HG03064 (cell line): ENCODE measurements around the gene PDE6G.

Experiments
- ATAC-seq: cut with Tn5 transposase; IDR thresholded peaks from one replicate; pipeline ENCODE4 v1.9.1; 2021; ENCODE audit warnings: low read depth; ENCODE audit not compliant: unreplicated experiment

PDE6G gene

DNA sequence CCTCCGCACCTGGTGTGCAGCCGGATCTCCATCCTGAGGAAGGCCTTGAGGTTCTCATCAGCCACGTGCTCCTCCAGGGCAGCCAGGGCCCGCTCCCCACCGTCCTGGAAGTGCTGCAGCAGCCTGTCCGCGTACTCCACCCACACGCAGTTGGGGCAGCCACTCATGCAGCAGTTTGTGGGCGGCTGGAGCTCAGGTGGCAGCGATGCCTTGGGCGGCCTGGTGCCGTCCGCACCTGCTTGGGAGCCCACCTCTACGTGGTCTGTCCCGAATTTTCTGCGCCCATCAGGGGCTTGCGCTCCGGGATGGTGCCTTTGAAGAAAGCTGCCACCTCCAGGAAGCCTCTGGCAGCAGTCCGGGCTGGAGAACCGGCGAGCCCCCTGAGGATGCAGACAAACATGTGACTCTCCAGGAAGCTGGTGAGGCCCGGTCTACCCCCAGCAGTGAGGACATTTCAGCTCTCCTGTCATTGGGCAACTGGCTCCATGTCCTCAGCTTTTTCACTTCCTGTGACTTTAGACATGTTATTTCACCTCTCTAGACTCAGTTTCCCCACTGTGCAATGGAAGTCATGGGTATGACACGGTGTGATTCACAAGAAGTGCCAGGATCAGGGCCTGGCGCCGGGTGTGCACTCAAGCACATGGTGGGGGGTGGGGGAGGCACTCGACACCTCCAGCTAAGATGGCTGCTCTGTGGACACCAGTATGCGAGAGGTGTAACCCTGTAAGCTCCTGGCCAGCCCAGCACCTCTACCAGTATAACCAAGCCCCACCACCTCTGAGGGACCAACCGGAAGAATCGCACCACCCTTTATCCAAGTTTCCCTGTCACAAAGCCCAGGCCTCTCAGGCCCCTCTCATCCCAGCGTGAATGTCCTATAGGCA lies 9.1 kb upstream of the PDE6G start:
- peak; percentile 17 for ATAC-seq

DNA sequence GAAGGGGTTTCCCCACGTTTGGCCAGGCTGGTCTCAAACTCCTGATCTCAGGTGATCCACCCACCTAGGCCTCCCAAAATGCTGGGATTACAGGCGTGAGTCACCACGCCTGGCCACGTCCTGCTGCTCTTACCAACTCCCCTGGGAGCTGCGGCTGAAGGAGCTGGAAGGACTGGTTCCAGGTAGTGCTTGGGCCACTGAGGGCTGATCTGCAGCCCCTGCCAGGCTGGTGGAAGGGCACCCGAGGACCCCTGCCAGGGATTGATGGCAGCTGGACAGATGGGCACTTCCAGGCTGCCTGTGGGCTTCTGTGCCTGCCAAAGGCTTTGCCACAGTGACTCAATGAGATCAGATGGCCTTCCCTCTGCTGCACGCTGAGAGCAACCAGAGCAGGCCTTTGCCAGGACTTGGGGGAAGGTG lies 7.7 kb upstream of the PDE6G start:
- ATAC-seq, result no peak

- no peak for ATAC-seq
Measured at GRCh38 chr17:81662002-81662401, 5.7 kb upstream of the PDE6G start.

DNA sequence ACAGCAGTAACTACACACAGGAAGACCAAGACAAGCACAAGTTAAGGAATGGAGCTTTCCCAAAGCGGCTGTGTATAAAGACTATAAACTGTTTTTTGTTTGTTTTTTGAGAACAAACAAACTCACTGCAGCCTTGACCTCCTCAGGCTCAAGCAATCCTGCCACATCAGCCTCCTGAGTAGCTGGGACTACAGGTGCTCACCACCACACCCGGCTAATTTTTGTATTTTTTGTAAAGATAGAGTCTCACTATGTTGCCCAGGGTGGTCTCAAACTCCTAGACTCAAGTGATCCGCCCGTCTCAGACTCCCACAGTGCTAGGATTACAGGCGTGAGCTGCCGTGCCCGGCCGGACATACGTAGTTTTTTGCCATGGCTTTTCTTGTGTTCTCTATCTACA lies 4.1 kb upstream of the PDE6G start:
- no peak for ATAC-seq

DNA sequence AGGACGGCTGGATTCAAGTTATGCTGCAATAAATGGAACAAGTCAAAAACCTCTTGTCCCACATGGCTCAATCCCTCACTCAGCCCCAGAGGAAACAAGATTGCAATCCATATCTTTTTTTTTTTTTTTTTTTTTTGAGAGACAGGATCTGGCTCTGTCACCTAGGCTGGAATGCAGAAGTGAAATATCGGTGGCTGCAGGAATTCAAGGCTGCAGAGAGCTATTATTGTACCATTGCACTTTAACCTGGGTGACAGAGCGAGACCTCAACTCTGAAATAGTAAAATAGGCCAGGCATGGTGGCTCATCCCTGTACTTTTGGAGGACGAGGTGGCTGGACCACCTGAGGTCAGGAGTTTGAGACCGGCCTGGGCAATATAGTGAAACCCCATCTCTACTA lies 2.7 kb upstream of the PDE6G start:
- no peak for ATAC-seq

DNA sequence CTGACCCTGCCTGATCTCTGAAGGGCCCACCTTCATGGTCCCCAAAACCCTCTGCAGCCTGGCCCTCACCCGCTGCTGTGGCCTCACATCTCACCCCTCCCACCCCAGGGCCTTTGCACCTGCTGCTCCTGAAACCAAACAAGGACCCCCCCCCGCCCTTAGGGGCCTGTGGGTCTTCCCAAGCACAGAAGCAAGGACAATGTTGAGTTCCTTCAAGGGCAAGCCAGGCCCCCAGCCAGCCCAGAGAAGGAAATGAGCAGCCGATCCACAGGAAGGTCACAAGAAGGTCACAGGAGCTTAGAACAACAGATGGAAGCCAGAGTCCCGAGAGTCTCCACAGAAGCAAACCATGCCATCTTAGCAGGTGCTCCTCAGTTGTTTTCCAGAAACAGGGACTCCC lies 493 bp upstream of the PDE6G start:
- no peak for ATAC-seq

- ATAC-seq, result no peak
Measured at GRCh38 chr17:81655378-81656117, 794 bp downstream of the PDE6G start.

- ATAC-seq, result no peak
Measured at GRCh38 chr17:81652906-81653771, 3.2 kb downstream of the PDE6G start.

GRCh38 chr17:81651692-81652091 lies 4.7 kb downstream of the PDE6G start:
- no peak for ATAC-seq

DNA sequence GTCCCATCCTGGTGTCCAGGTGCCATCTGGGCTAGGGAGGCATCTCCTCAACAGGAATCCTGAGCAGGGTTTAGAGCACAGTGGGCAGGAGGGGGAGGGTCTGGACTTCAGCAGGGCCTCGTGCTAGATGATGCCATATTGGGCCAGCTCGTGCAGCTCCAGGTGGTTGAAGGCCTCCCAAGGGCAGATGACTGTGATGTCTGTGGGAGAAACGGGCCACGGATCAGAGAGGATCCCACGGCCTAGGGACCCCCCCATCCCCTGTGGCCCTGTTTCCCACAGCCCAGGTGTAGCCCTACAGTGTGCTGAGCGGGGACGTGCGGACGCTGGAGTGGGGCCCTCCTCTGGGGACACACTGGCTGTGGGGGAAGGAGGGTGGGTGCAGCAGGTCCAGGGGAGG lies 5.4 kb downstream of the PDE6G start:
- no peak for ATAC-seq

DNA sequence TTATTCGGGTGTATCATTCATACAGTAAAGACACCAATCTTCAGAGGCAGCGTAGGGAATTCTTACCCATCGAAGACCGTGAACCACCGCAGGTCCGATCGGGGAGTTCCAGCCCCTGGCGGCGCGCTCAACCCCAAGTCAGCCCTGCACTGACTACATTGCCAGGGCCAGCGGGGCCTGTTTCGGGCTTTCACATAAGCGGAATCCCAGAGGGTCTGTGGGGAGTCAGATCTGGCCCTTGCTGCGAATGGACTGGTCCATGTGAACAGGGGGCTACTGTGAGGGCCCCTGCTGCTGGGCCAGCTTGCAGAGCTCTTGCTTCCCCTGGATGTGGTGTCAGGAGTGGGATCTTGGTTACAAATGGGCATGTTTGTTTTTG lies 7.6 kb downstream of the PDE6G start:
- ATAC-seq, result no peak

DNA sequence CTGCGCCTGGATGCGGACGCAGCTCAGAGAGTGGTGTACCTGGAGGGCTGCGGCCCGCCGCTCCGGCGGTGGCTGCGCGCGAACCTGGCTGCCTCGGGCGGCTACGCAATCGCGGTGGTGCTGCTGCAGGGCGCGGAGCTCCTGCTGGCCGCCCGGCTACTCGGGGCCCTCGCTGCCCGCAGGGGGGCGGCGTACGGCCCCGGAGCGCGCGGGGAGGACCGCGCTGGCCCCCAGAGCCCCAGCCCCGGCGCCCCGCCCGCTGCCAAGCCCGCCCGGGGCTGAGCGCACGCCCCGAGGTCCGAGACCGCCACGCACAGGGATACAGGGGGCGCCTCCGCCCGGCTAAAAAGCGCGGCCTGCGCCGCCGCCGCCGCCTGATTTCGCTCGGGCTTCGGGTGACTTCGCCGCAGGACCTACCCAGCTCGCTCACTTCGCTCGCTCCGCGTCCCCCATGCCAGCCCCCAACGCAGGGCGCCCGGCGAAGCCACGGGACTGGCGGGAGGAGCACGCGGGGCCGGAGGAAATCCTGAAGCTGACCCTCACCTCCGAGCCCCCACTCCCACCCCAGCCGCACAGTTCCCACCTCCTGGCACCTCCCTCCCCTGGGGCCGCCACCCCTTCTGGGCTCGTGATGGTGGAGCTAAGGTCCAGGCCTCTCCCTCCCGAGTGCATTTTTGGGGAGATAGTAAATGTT lies 8.2 kb downstream of the PDE6G start:
- no peak for ATAC-seq

- ATAC-seq, result no peak
Measured at GRCh38 chr17:81647640-81648012, 8.7 kb downstream of the PDE6G start.

DNA sequence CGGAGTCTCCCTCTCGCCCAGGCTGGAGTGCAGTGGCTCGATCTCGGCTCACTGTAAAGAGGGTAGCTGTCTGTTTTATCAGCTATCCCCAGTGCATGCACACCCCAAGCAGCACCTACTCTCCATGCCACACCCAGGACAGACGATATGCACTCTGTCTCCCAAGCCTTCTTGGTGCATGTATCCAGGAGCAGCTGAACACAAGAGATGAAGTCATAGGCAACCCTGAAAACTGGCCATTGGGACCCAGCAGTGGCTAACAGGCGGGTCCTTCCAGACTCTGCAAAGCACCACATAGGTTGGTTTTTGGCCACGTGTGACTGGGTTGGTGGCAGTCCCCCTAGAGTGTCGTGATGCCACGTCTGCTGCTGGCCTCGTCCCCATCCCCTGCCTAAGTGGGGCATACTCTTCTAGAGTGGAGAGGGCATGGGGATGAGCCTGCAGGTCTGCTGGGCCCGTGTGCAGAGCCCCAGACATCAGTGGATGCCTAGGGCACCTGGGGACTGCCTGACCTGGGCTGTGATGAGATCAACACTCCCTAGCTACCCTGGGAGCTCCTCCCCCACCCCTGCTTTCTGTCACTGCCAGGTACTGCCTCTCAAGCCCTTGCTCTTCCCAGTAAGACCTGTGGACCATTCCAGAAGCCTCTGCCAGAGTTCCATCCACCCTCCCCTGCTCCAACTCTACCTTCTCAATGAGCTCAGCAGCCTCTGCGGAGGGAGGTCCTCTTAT lies 9.3 kb downstream of the PDE6G start:
- no peak for ATAC-seq

DNA sequence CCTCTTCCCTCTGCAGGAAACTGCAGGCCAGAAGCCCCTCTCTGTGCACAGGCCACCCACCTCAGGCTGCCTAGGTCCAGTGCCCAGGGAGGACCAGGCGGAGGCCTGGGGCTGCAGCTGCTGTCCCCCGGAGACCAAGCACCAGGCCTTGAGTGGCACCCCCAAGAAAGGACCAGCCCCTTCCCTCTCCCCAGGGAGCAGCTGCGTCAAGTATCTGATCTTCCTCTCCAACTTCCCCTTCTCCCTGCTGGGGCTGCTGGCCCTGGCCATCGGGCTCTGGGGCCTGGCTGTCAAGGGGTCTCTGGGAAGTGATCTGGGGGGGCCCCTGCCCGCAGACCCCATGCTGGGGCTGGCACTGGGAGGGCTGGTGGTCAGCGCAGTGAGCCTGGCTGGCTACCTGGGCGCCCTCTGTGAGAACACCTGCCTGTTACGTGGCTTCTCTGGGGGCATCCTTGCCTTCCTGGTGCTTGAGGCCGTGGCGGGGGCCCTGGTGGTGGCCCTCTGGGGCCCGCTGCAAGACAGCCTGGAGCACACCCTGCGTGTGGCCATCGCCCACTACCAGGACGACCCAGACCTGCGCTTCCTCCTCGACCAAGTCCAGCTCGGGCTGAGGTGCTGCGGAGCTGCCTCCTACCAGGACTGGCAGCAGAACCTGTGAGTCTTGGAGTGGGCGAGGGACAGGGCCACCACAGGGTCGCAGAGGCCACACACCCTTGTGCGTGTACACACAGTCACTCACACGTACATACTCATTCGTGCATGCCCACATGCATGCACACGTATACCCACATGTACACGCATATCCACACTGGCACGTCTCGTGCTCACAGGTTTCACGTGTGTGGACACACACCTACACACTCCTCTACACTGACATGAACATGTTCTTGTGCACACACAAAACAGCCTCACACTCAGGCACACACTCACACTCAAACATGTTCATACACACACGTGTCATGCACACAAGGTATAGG lies 11.1 kb downstream of the PDE6G start:
- ATAC-seq, result no peak

- ATAC-seq, result no peak
Measured at GRCh38 chr17:81644496-81644895, 11.8 kb downstream of the PDE6G start.

- no peak for ATAC-seq
Measured at GRCh38 chr17:81641825-81642489, 14.4 kb downstream of the PDE6G start.

DNA sequence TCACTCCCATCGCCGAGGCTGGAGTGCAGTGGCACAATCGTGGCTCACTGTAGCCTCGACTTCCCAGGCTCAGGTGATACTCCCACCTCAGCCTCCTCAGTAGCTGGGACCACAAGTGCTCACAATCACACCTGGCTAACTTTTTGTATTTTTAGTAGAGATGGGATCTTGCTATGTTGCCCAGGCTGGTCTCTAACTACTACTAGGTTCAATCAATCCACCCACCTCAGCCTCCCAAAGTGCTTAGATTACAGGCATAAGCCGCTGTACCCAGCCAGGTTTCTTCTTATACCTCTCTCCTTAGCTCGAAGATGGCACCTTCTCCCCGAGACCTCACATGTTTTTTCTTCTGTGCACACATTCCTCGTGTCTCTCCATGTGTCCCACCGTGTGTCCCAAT lies 16.3 kb downstream of the PDE6G start:
- ATAC-seq, result no peak
